HG02642 (cell line): ENCODE results near the gene GET4.
"Not testable (repeated sequence)": the region's sequence is repeated elsewhere in the genome, so short reads cannot be mapped to it uniquely, and the experiment has no call there.

ENCODE experiments used
- ATAC-seq: cut with Tn5 transposase; IDR thresholded peaks from one replicate; pipeline ENCODE4 v1.9.1; 2021; ENCODE audit warnings: mild to moderate bottlenecking; ENCODE audit not compliant: unreplicated experiment, poor library complexity

GET4 gene

DNA sequence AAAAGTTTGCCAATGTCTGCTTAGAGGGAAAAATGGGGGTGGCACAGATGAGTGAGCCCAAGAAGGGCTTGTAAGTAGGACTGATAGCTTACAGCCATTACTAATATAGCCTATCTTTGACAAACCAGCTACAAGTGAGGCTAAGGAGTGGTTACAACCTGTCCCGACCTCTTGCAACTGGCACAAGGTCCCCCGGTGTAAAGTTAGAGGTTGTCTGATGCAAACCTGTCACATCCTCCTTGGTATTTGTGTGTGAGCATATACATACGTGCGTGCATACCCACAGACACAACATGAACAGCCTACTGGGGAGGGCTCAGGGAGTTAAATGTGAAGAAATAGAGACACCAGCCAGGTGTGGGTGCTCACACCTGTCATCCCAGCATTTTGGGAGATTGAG lies 63.5 kb downstream of the GET4 start:
- no peak for ATAC-seq

- ATAC-seq, result no peak
These were observed 64.5 kb downstream of the GET4 start for GRCh38 chr7:940599-941408.

DNA sequence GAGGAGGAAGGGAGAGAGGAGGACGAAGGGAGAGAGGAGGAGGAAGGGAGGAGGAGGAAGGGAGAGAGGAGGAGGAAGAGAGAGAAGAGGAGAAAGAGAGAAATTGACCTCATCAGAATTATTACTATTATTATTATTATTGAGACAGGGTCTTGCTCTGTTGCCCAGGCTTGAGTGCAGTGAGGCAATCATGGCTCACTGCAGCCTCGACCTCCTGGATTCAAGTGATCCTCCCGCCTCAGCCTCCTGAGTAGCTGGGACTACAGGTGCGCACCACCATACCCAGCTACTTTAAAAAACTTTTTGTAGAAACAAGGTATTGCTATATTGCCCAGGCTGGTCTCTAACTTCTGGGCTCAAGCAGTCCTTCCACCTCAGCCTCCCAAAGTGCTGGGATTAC lies 67.4 kb downstream of the GET4 start:
- ATAC-seq, result not testable (repeated sequence)

DNA sequence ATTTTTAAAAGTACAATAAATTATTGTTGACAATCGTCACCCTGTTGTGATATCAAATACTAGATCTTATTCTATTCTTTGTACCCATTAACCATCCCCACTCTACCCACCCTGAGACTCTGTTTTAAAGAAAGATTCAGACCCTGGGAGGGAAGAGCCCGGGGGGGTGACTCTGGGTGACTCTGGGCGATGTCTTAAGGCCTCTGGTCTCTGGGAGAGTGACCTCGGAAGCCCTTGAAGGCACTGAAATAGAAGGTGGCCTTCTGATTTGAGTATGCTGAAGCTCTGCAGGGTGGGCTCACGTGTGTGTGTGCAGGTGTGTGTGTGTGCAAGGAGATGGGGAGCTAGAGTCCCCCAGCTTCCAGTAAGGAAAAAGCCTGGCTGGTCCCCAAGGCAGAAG lies 68.4 kb downstream of the GET4 start:
- ATAC-seq, result no peak

DNA sequence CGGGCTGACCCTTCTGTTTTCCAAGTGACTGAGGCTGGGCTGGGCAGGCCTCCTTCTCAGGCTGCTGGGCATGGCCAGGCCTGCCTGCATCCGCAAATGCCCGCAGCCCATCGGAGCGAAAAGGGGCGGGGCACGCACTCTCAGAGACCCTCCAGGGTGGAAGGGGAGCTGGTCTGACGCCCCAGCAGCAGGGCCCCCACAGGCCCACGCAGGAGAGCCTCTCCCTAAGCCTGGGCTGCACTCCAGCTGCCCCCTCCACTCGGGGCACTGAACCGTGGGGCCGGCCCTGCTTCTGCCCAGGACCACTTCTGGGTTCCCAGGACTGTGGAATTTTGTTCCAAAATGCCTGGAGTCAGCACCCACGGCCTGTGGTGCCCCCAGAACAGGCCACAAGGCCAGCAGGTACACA lies 68.8 kb downstream of the GET4 start:
- no peak for ATAC-seq

DNA sequence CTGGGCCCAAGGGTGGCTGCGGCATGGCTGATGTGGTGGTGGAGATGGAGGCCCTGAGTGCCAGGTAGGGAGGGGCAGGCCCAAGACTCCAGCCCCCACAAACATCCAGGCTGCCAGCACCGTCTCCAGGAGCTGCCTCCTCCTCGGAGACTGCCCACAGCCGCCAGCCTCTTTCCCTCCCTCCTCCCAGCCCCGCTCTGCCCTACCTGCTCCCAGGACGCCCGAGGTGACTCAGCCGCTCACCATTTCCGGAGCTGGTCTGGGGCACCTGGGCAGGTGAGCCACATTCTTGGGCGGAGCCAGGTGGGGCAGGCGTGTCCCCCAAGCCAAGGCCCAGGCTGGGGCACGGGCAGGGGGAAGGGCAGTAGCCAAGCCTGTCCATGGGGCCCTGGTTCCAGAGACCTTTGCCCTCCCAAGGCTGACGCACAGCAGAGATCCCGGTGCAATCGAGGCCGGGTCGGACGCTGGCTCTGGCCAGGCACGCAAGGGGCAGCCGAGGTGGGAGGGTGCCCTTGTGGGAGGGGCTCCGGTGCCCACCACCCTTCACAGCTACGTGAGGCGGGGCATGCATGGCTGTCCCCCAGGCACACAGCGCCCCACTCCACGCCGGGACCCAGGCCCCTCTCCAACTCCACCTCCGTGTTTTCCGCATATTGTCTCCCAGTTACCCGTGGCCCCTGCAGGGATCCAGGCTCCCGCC lies 69.4 kb downstream of the GET4 start:
- no peak for ATAC-seq
